Stimulated activated CD8-positive, alpha-beta memory T cell treated with anti-CD3 and anti-CD28 coated beads, Interleukin-7, amount 100 ng/mL, for 1 hour (primary cell): ENCODE data around the gene CLEC16A.

Experiments
- DNase-seq, 2 donors: peaks; one replicate each; pipeline ENCODE4 v3.0.0-alpha.2; 2020; ENCODE audit warnings: low read depth in 2 of 2

CLEC16A gene

GRCh38 chr16:11175787-11176341 is 231.5 kb downstream of the CLEC16A start:
- no peak for DNase-seq

- no peak for DNase-seq
Observed at GRCh38 chr16:11177578-11178160, 233.3 kb downstream of the CLEC16A start.

GRCh38 chr16:11178424-11178823 is 234.1 kb downstream of the CLEC16A start:
- no peak for DNase-seq

GRCh38 chr16:11179574-11179973 is 235.2 kb downstream of the CLEC16A start:
- DNase-seq: no peak

- no peak for DNase-seq
Observed at GRCh38 chr16:11180489-11180888, 236.1 kb downstream of the CLEC16A start.

- no peak for DNase-seq
Observed at GRCh38 chr16:11181242-11181898, 237.0 kb downstream of the CLEC16A start.

- no peak for DNase-seq
Observed at GRCh38 chr16:11181899-11182279, 237.5 kb downstream of the CLEC16A start.

- no peak for DNase-seq
Observed at GRCh38 chr16:11182411-11182810, 238.0 kb downstream of the CLEC16A start.

GRCh38 chr16:11183035-11183812 is 238.9 kb downstream of the CLEC16A start:
- no peak for DNase-seq

- DNase-seq: no peak
Observed at GRCh38 chr16:11183951-11184350, 239.6 kb downstream of the CLEC16A start.

- no peak for DNase-seq
Observed at GRCh38 chr16:11187522-11188023, 243.2 kb downstream of the CLEC16A start.

- DNase-seq: no peak
Observed at GRCh38 chr16:11188801-11189740, 244.7 kb downstream of the CLEC16A start.

- no peak for DNase-seq
Observed at GRCh38 chr16:11190588-11191560, 246.5 kb downstream of the CLEC16A start.

- no peak for DNase-seq
Observed at GRCh38 chr16:11191665-11192064, 247.3 kb downstream of the CLEC16A start.

GRCh38 chr16:11193494-11193893 is 249.1 kb downstream of the CLEC16A start:
- no peak for DNase-seq

GRCh38 chr16:11194913-11195312 is 250.5 kb downstream of the CLEC16A start:
- no peak for DNase-seq

GRCh38 chr16:11196286-11196828 is 252.0 kb downstream of the CLEC16A start:
- no peak for DNase-seq

GRCh38 chr16:11198375-11198774 is 254.0 kb downstream of the CLEC16A start:
- no peak for DNase-seq

GRCh38 chr16:11198828-11199227 is 254.5 kb downstream of the CLEC16A start:
- no peak for DNase-seq

- no peak for DNase-seq
Observed at GRCh38 chr16:11200592-11200991, 256.2 kb downstream of the CLEC16A start.
